Liver (tissue), 9 donors: ENCODE measurements around the gene MSX2. TPM values are rescaled to one million over a fixed set of nuclear protein-coding genes. Genes with fewer than 3 reads are reported as not detected.

ENCODE experiments used
- DNase-seq: peaks from one replicate; pipeline ENCODE4 v3.0.0-alpha.2; 2017; ENCODE audit warnings: low spot score
- H3K27ac ChIP-seq, 2 donors: one replicate each; pipeline ENCODE4 v1.7.0; 2013; ENCODE audit warnings: inconsistent platforms in 2 of 2, low read length in 2 of 2, control low read depth in 1 of 2, low read depth in 1 of 2, mild to moderate bottlenecking in 1 of 2
- H3K27me3 ChIP-seq, 4 donors: one replicate each; pipeline versions ENCODE4 v1.6.1 to v1.7.0; 2013; ENCODE audit warnings: low read length in 3 of 4, inconsistent platforms in 1 of 4, mild to moderate bottlenecking in 1 of 4, moderate library complexity in 1 of 4; ENCODE audit not compliant: control insufficient read depth in 4 of 4, insufficient read depth in 4 of 4
- H3K36me3 ChIP-seq, 4 donors: one replicate each; pipeline versions ENCODE4 v1.6.1 to v1.7.0; 2013; ENCODE audit warnings: low read length in 3 of 4, mild to moderate bottlenecking in 3 of 4, low read depth in 1 of 4, moderate library complexity in 1 of 4; ENCODE audit not compliant: control insufficient read depth in 4 of 4, insufficient read depth in 3 of 4
- H3K4me1 ChIP-seq, 4 donors: one replicate each; pipeline versions ENCODE4 v1.6.1 to v1.7.0; 2013; ENCODE audit warnings: low read length in 3 of 4, mild to moderate bottlenecking in 3 of 4, moderate library complexity in 1 of 4; ENCODE audit not compliant: control insufficient read depth in 4 of 4, insufficient read depth in 4 of 4
- H3K4me3 ChIP-seq, 3 donors: one replicate each; pipeline versions ENCODE4 v1.6.1 to v1.7.0; 2013; ENCODE audit warnings: low read length in 3 of 3, control low read depth in 1 of 3, low read depth in 1 of 3, mild to moderate bottlenecking in 1 of 3
- H3K9ac ChIP-seq, 2 donors: one replicate each; pipeline ENCODE4 v1.7.0; 2013; ENCODE audit warnings: low read length in 2 of 2, mild to moderate bottlenecking in 2 of 2, moderate library complexity in 2 of 2, control low read depth in 1 of 2, low read depth in 1 of 2
- H3K9me3 ChIP-seq, 4 donors: one replicate each; pipeline versions ENCODE4 v1.6.1 to v1.7.0; 2013; ENCODE audit warnings: low read length in 3 of 4; ENCODE audit not compliant: control insufficient read depth in 4 of 4
- EGR1 ChIP-seq, 2 donors: IDR thresholded peaks; 2 replicates each; pipeline ENCODE4 v1.6.1; 2016 to 2018; ENCODE audit warnings: antibody characterized with exemption in 2 of 2, low read depth in 2 of 2
- FOXA2 ChIP-seq: IDR thresholded peaks from 2 replicates; pipeline ENCODE4 v1.6.1; 2016; ENCODE audit warnings: antibody characterized with exemption
- GABPA ChIP-seq, 2 donors: IDR thresholded peaks in 1 of 2; conservative IDR thresholded peaks in 1 of 2; 2 replicates each; pipeline ENCODE4 v1.6.1; 2016; ENCODE audit warnings: antibody characterized with exemption in 2 of 2, mild to moderate bottlenecking in 1 of 2, moderate library complexity in 1 of 2
- HNF4G ChIP-seq: IDR thresholded peaks from 2 replicates; pipeline ENCODE4 v1.6.1; 2016; ENCODE audit warnings: antibody characterized with exemption
- JUND ChIP-seq, 2 donors: IDR thresholded peaks; 2 replicates each; pipeline ENCODE4 v1.6.1; 2016; ENCODE audit warnings: antibody characterized with exemption in 2 of 2
- RAD21 ChIP-seq, 2 donors: IDR thresholded peaks; 2 replicates each; pipeline ENCODE4 v1.6.1; 2016; ENCODE audit warnings: antibody characterized with exemption in 2 of 2, mild to moderate bottlenecking in 2 of 2
- RXRA ChIP-seq, 2 donors: IDR thresholded peaks; 2 replicates each; pipeline ENCODE4 v1.6.1; 2017 to 2018; ENCODE audit warnings: antibody characterized with exemption in 2 of 2, mild to moderate bottlenecking in 1 of 2
- SP1 ChIP-seq: IDR thresholded peaks from 2 replicates; pipeline ENCODE4 v1.6.1; 2018; ENCODE audit warnings: antibody characterized with exemption, mild to moderate bottlenecking
- TAF1 ChIP-seq: conservative IDR thresholded peaks from 2 replicates; pipeline ENCODE4 v1.6.1; 2016; ENCODE audit warnings: antibody characterized with exemption, mild to moderate bottlenecking
- YY1 ChIP-seq: IDR thresholded peaks from 2 replicates; pipeline ENCODE4 v1.6.1; 2016; ENCODE audit warnings: antibody characterized with exemption, mild to moderate bottlenecking
- WGBS: extraction: QIAGEN DNeasy Blood & Tissue Kit; methylation state at CpG from one replicate; pipeline ENCODE4 v1.1.7; 2013; 5-methylcytosine and 5-hydroxymethylcytosine counted together
- polyA plus RNA-seq, 2 donors: library from polyadenylated mRNA; stranded (reverse) in 1 of 2; unstranded in 1 of 2; fragments of 200-250 nt in 1 of 2; fragments of >200 nt in 1 of 2; fragmentation: Nextera tagmentation in 1 of 2; extraction: Ambion mirVana in 1 of 2; gene quantifications; one replicate each; pipeline versions ENCODE4 v1.2.1 to v1.2.3, GENCODE V29; 2013 to 2015
- total RNA-seq, 2 donors: library from RNA; depleted of rRNA; stranded (reverse); fragments of >200 nt; gene quantifications; one replicate each; pipeline ENCODE4 v1.2.3, GENCODE V29; 2014
- TF ChIP-seq, protein P1 (sequence below): IDR thresholded peaks from 2 replicates; pipeline ENCODE4 v1.6.1; 2016; ENCODE audit warnings: antibody characterized with exemption
- TF ChIP-seq, protein P2 (sequence below): IDR thresholded peaks from 2 replicates; pipeline ENCODE4 v1.6.1; 2016; ENCODE audit warnings: antibody characterized with exemption
- TF ChIP-seq, protein P3 (sequence below): fragments of 150-350 bp; IDR thresholded peaks from 2 replicates; pipeline ENCODE4 v1.5.1; 2017; ENCODE audit warnings: improper control_type of control experiment, low read depth, low read length; ENCODE audit not compliant: missing input control
- TF ChIP-seq, protein P4 (sequence below): IDR thresholded peaks from 2 replicates; pipeline ENCODE4 v1.6.1; 2016; ENCODE audit warnings: antibody characterized with exemption, mild to moderate bottlenecking
- TF ChIP-seq, protein P5 (sequence below): IDR thresholded peaks from 2 replicates; pipeline ENCODE4 v1.6.1; 2016; ENCODE audit warnings: antibody characterized with exemption
- donor health status: healthy.
- donor health status: healthy.
- donor health status: healthy.
- donor health status: healthy.
- donor health status: healthy.

MSX2 gene
- total and polyA plus RNA-seq, 4 donors = 0.08 to 0.09 TPM; not detected in 2

DNA sequence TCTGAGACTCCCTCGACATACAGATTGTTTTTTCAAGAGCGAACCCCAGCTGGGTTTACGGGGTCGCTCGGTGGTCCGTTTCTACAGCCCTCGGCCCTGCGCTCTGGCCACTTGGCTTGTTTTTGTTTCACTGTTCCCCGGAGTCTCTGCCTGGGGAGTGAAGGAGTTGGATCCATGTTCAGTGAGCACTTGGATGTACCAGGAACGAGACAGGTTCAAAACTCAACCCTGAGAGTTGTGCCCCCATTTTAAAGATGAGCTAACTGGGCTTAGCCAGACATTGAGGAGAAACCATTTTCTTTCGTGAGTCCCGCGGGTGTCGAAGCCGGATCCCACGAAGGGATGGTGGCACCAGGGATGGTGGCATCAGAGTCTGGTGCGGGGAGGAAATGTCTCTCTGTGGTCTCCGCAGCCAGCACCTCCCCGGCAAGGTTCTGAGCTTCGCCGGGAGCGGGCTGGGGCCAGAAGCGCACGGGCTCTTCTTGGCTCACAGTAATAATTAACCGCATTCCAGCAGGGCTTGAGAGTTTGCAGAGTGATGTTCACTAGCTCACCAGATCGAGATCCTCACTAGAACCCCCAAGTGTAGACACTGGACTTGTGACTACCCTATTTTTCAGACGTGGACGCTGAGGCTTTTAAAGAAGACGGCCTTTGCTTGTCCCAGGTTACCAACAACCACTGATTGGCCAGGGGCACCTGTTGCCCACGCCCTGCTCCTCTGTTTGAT, 1.0 kb downstream of the MSX2 start:
- H3K4me3 ChIP-seq = no peak overlapping the region
- H3K27ac ChIP-seq = no peak overlapping the region
- peaks cover 0 to 3% (median 0%) of the 10 kb centered on the region in 4 donors for H3K9me3 ChIP-seq
- DNase-seq = no peak
- peaks cover 0 to 24% (median 12%) of the 10 kb centered on the region in 4 donors for H3K27me3 ChIP-seq
- peaks cover 0 to 19% (median 7%) of the 10 kb centered on the region in 4 donors for H3K4me1 ChIP-seq
- no peaks in the 10 kb centered on the region for H3K36me3 ChIP-seq
- no peak overlapping the region for H3K9ac ChIP-seq
- 3% methylated on average over 30 of the region's 30 CpGs for WGBS
- TF ChIP-seq, protein P1, sequence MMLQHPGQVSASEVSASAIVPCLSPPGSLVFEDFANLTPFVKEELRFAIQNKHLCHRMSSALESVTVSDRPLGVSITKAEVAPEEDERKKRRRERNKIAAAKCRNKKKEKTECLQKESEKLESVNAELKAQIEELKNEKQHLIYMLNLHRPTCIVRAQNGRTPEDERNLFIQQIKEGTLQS = no peak
- TF ChIP-seq JUND (IDR thresholded peaks at IDR 0.05) (no peak), TAF1 (no peak), RXRA (IDR thresholded peaks at IDR 0.05) (no peak), YY1 (no peak), EGR1 (IDR thresholded peaks at IDR 0.05; ENCODE audit: low read depth in 2 of 2) (no peak), FOXA2 (no peak), RAD21 (IDR thresholded peaks at IDR 0.05) (no peak), SP1 (no peak), HNF4G (no peak), GABPA (IDR thresholded peaks at IDR 0.05 in 1 of 2, conservative IDR thresholded peaks at IDR 0.05 in 1 of 2) (no peak)
- TF ChIP-seq, protein P2, sequence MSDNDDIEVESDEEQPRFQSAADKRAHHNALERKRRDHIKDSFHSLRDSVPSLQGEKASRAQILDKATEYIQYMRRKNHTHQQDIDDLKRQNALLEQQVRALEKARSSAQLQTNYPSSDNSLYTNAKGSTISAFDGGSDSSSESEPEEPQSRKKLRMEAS = no peak
- TF ChIP-seq, protein P3, sequence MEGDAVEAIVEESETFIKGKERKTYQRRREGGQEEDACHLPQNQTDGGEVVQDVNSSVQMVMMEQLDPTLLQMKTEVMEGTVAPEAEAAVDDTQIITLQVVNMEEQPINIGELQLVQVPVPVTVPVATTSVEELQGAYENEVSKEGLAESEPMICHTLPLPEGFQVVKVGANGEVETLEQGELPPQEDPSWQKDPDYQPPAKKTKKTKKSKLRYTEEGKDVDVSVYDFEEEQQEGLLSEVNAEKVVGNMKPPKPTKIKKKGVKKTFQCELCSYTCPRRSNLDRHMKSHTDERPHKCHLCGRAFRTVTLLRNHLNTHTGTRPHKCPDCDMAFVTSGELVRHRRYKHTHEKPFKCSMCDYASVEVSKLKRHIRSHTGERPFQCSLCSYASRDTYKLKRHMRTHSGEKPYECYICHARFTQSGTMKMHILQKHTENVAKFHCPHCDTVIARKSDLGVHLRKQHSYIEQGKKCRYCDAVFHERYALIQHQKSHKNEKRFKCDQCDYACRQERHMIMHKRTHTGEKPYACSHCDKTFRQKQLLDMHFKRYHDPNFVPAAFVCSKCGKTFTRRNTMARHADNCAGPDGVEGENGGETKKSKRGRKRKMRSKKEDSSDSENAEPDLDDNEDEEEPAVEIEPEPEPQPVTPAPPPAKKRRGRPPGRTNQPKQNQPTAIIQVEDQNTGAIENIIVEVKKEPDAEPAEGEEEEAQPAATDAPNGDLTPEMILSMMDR = no peak

DNA sequence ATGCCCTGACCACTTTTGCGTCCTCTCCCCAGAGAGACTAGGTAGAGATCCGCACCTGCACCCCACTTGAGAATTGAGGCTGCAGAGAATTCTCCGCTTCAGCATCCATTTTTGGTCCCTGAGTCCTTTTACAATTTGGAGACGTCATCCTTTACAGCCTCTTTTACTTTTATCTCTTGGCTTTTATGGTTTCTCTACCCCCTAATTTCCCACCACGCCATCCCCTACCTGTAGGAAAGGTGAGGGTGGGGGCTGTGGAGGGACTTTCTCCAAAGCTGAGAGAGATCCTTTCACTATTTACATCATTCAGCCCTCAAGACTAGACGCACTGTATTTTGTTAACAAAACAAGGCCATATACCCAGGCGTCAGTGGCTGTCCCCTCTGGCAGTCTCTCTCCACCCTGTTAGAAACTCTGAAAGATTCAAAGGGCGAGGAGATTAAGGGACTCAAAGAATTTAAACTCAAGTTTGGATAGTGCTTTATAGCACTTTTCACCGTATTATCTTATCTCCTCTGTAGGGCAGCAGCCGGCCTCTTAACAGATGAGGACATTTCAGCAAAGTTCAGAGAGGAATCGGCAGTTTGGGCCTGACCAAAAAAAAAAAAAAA, 1.7 kb downstream of the MSX2 start:
- no peak for DNase-seq
- Histone ChIP-seq H3K27me3 (peaks cover under 1 to 27% (median 11%) of the 10 kb centered on the region in 4 donors), H3K4me3 (no peak overlapping the region), H3K9ac (no peak overlapping the region), H3K27ac (no peak overlapping the region), H3K9me3 (peaks cover 0 to 3% (median 0%) of the 10 kb centered on the region in 4 donors), H3K36me3 (no peaks in the 10 kb centered on the region), H3K4me1 (peaks cover 0 to 19% (median 5%) of the 10 kb centered on the region in 4 donors)
- WGBS = 17% methylated on average over 11 of the region's 11 CpGs
- TF ChIP-seq TAF1 (no peak), FOXA2 (no peak), RAD21 (IDR thresholded peaks at IDR 0.05) (no peak)
- TF ChIP-seq, protein P2 = no peak
- TF ChIP-seq, protein P4, sequence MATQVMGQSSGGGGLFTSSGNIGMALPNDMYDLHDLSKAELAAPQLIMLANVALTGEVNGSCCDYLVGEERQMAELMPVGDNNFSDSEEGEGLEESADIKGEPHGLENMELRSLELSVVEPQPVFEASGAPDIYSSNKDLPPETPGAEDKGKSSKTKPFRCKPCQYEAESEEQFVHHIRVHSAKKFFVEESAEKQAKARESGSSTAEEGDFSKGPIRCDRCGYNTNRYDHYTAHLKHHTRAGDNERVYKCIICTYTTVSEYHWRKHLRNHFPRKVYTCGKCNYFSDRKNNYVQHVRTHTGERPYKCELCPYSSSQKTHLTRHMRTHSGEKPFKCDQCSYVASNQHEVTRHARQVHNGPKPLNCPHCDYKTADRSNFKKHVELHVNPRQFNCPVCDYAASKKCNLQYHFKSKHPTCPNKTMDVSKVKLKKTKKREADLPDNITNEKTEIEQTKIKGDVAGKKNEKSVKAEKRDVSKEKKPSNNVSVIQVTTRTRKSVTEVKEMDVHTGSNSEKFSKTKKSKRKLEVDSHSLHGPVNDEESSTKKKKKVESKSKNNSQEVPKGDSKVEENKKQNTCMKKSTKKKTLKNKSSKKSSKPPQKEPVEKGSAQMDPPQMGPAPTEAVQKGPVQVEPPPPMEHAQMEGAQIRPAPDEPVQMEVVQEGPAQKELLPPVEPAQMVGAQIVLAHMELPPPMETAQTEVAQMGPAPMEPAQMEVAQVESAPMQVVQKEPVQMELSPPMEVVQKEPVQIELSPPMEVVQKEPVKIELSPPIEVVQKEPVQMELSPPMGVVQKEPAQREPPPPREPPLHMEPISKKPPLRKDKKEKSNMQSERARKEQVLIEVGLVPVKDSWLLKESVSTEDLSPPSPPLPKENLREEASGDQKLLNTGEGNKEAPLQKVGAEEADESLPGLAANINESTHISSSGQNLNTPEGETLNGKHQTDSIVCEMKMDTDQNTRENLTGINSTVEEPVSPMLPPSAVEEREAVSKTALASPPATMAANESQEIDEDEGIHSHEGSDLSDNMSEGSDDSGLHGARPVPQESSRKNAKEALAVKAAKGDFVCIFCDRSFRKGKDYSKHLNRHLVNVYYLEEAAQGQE = no peak
- TF ChIP-seq, protein P5, sequence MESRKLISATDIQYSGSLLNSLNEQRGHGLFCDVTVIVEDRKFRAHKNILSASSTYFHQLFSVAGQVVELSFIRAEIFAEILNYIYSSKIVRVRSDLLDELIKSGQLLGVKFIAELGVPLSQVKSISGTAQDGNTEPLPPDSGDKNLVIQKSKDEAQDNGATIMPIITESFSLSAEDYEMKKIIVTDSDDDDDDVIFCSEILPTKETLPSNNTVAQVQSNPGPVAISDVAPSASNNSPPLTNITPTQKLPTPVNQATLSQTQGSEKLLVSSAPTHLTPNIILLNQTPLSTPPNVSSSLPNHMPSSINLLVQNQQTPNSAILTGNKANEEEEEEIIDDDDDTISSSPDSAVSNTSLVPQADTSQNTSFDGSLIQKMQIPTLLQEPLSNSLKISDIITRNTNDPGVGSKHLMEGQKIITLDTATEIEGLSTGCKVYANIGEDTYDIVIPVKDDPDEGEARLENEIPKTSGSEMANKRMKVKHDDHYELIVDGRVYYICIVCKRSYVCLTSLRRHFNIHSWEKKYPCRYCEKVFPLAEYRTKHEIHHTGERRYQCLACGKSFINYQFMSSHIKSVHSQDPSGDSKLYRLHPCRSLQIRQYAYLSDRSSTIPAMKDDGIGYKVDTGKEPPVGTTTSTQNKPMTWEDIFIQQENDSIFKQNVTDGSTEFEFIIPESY = no peak
